Thoracic aorta (tissue), 2 donors: ENCODE measurements around the gene IL22RA2. TPM values are rescaled to one million over a fixed set of nuclear protein-coding genes. Genes with fewer than 3 reads are reported as not detected.

Experiments
- ATAC-seq: fragments of 150-250 bp; one replicate; pipeline ENCODE4 v1.8.0; 2017; ENCODE audit warnings: low read depth; ENCODE audit not compliant: insufficient number of reproducible peaks, low FRiP score
- DNase-seq: peaks from one replicate; pipeline ENCODE4 v3.0.0-alpha.2; 2020; ENCODE audit warnings: low spot score
- H3K27ac ChIP-seq, 2 donors: fragments of 200-600 bp; sonication (generic); 1 replicate in 1 of 2; 2 replicates in 1 of 2; pipeline ENCODE4 v1.5.1; 2016; ENCODE audit warnings: mild to moderate bottlenecking in 2 of 2, moderate library complexity in 2 of 2
- H3K27me3 ChIP-seq: fragments of 200-600 bp; sonication (generic); replicated peaks from 2 replicates; pipeline ENCODE4 v1.6.0; 2016; ENCODE audit warnings: mild to moderate bottlenecking; ENCODE audit not compliant: insufficient read depth
- H3K36me3 ChIP-seq: fragments of 200-600 bp; sonication (generic); one replicate; pipeline ENCODE4 v1.5.1; 2016
- H3K4me1 ChIP-seq, 2 donors: fragments of 200-600 bp; sonication (generic); 1 replicate in 1 of 2; 2 replicates in 1 of 2; pipeline versions ENCODE4 v1.5.1 to v1.6.0; 2016; ENCODE audit warnings: low read depth in 2 of 2, mild to moderate bottlenecking in 1 of 2; ENCODE audit not compliant: control insufficient read depth in 1 of 2
- H3K4me3 ChIP-seq: fragments of 200-600 bp; sonication (generic); 2 replicates; pipeline ENCODE4 v1.5.1; 2016; ENCODE audit warnings: mild to moderate bottlenecking
- H3K9me3 ChIP-seq: fragments of 200-600 bp; sonication (generic); 2 replicates; pipeline ENCODE4 v1.5.1; 2016
- total RNA-seq, 2 donors: library from RNA; depleted of rRNA; stranded (reverse); fragments of >200 nt; gene quantifications; one replicate each; pipeline versions ENCODE4 v1.1.0 to v1.2.3, GENCODE V29; 2016
- TF ChIP-seq, protein P1 (sequence below): fragments of 200-600 bp; sonication (generic); IDR thresholded peaks from one replicate; pipeline ENCODE4 v1.5.1; 2019; ENCODE audit warnings: antibody characterized with exemption

IL22RA2 gene
- total RNA-seq, 2 donors from 2014 or later = not detected

- peaks cover 0 to 4% of the 10 kb centered on the region in 2 donors for H3K4me1 ChIP-seq
- DNase-seq (no peak), ATAC-seq (no peak)
- no peaks in the 10 kb centered on the region for H3K36me3 ChIP-seq
- H3K4me3 ChIP-seq = no peak overlapping the region
- TF ChIP-seq, protein P1, sequence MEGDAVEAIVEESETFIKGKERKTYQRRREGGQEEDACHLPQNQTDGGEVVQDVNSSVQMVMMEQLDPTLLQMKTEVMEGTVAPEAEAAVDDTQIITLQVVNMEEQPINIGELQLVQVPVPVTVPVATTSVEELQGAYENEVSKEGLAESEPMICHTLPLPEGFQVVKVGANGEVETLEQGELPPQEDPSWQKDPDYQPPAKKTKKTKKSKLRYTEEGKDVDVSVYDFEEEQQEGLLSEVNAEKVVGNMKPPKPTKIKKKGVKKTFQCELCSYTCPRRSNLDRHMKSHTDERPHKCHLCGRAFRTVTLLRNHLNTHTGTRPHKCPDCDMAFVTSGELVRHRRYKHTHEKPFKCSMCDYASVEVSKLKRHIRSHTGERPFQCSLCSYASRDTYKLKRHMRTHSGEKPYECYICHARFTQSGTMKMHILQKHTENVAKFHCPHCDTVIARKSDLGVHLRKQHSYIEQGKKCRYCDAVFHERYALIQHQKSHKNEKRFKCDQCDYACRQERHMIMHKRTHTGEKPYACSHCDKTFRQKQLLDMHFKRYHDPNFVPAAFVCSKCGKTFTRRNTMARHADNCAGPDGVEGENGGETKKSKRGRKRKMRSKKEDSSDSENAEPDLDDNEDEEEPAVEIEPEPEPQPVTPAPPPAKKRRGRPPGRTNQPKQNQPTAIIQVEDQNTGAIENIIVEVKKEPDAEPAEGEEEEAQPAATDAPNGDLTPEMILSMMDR = no peak
- H3K27me3 ChIP-seq = no peaks in the 10 kb centered on the region
- no peaks in the 10 kb centered on the region for H3K9me3 ChIP-seq
- no peak overlapping the region for H3K27ac ChIP-seq
These were observed 11.5 kb downstream of the IL22RA2 start for GRCh38 chr6:137161949-137162348.

GRCh38 chr6:137160763-137161162 lies 12.7 kb downstream of the IL22RA2 start:
- H3K9me3 ChIP-seq = no peaks in the 10 kb centered on the region
- no peak for ATAC-seq
- TF ChIP-seq, protein P1 = no peak
- H3K36me3 ChIP-seq = no peaks in the 10 kb centered on the region
- no peaks in the 10 kb centered on the region for H3K27me3 ChIP-seq
- no peak overlapping the region for H3K4me3 ChIP-seq
- peaks cover 0 to 2% of the 10 kb centered on the region in 2 donors for H3K4me1 ChIP-seq
- H3K27ac ChIP-seq = no peak overlapping the region
- DNase-seq = no peak

DNA sequence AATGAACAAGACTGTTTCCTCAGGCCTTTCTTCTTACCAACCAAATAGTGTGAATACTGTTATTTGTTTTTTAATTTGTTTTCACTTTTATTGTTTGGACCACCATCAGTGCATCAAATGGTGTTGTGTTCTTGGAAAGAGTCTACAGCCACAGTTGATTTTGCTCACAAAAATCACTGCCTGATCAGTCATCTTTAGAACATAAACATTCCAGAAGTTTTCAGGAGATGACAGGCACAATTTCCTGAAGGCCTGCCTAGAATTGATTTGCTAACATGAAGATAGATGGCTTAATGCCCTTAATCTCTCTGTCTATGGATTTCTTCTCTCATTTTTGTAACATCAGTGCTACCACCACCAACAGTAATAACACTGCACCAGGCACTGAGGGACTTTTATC lies 13.5 kb downstream of the IL22RA2 start:
- DNase-seq (no peak), ATAC-seq (no peak)
- H3K36me3 ChIP-seq = no peaks in the 10 kb centered on the region
- H3K4me1 ChIP-seq = no peaks in the 10 kb centered on the region
- no peak overlapping the region for H3K4me3 ChIP-seq
- H3K27ac ChIP-seq = no peak overlapping the region
- no peaks in the 10 kb centered on the region for H3K9me3 ChIP-seq
- TF ChIP-seq, protein P1 = no peak
- H3K27me3 ChIP-seq = no peaks in the 10 kb centered on the region

- H3K36me3 ChIP-seq = no peaks in the 10 kb centered on the region
- H3K27me3 ChIP-seq = no peaks in the 10 kb centered on the region
- no peak overlapping the region for H3K27ac ChIP-seq
- ATAC-seq (no peak), DNase-seq (no peak)
- H3K4me1 ChIP-seq = no peaks in the 10 kb centered on the region
- H3K4me3 ChIP-seq = no peak overlapping the region
- H3K9me3 ChIP-seq = no peaks in the 10 kb centered on the region
- TF ChIP-seq, protein P1 = no peak
These were observed 15.8 kb downstream of the IL22RA2 start for GRCh38 chr6:137157601-137158000.

- no peak overlapping the region for H3K27ac ChIP-seq
- TF ChIP-seq, protein P1 = no peak
- DNase-seq (no peak), ATAC-seq (no peak)
- H3K36me3 ChIP-seq = no peaks in the 10 kb centered on the region
- no peaks in the 10 kb centered on the region for H3K4me1 ChIP-seq
- no peak overlapping the region for H3K4me3 ChIP-seq
- no peaks in the 10 kb centered on the region for H3K27me3 ChIP-seq
- H3K9me3 ChIP-seq = no peaks in the 10 kb centered on the region
These were observed 16.8 kb downstream of the IL22RA2 start for GRCh38 chr6:137156650-137157049.
